Brain pericyte (primary cell): Measurements from ENCODE around the gene IFT52.

Source experiments
- DNase-seq: peaks from one replicate; pipeline ENCODE4 v3.0.0-alpha.2; 2012; ENCODE audit warnings: low read depth, low spot score

The IFT52 gene

DNA sequence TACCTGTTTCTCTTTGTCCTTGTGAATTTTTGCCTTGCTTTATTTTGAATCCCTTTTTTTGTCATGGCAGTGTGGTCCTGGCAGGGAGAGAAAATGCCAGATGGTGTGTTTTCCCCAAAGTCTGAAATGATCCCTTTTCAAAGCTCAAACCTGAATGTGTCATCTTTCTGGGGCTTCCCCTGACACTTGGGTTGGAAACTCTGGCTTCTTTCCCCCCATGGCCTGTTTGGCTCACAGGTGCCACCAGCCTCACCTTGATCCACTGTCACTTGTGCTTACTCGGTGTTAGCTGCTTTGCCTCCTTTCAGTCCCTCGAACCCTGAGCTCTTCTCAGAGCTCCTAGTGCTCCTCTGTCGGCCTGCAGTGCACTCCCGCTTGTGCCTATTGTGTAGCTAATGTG, 98.4 kb downstream of the IFT52 start:
- DNase-seq = no peak

DNA sequence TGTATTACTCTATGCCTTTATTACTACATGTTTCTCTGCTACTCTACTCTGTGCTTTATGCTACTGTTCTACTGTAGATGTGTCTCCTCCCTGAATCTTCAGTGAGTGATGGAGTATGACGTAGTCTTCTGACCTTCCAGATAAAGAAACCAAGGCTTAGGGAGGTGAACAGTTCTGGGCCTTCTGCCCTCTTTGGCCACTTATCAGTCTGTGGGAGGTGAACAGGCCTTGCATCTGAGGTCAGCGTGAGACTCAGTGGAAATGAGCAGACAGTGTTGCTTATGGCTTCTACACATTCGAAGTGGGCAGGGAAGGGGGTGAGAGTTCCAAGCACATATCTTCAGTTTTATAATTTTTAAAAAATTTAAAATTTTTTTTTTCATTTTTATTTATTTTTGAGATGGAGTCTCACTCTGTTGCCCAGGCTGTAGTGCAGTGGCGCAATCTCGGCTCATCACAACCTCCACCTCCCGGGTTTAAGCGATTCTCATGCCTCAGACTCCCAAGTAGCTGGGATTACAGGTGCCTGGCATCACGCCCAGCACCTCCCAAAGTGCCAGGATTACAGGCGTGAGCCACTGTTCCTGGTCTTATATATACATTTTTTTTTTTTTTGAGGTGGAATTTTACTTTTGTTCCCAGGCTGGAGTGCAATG, 100.3 kb downstream of the IFT52 start:
- no peak for DNase-seq

DNA sequence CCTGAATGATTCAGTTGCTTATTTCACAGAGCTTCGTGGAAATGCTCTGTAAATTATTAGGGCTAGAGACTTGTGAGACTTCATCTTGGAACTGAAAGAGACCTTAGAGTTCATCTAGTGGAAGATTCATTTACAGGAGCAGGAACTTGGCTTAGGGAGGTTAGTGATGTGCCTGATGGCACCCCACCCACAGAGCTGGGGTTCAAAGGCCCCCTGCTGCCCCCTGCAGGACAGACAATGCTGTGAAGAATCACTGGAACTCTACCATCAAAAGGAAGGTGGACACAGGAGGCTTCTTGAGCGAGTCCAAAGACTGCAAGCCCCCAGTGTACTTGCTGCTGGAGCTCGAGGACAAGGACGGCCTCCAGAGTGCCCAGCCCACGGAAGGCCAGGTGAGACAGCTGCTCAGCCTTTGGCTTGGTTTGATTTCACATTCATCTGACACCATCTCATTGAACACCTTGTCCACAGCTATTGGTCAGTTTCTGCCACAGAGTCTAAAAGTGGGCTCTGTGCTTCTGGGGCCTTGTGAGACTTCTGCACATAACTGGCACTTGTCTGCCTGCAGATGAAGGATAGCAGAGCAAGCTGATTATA, 101.3 kb downstream of the IFT52 start:
- DNase-seq = no peak

DNA sequence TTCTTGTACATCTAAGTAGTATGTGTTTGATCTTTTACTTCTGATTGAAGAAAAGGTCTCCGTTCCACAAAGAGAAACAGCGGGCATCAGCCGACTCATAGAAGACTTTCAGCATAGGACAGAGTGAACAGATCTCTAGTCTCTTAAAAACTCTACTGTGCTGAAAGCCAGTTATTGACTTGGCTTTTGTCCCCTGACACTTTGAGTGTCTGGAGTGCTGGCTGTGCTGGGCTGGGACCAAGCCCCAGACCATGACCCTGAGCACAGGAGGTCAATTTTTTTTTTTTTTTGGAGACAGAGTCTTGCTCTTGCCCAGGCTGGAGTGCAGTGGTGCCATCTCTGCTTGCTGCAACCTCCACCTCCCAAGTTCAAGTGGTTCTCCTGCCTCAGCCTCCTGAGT, 104.0 kb downstream of the IFT52 start:
- no peak for DNase-seq

DNA sequence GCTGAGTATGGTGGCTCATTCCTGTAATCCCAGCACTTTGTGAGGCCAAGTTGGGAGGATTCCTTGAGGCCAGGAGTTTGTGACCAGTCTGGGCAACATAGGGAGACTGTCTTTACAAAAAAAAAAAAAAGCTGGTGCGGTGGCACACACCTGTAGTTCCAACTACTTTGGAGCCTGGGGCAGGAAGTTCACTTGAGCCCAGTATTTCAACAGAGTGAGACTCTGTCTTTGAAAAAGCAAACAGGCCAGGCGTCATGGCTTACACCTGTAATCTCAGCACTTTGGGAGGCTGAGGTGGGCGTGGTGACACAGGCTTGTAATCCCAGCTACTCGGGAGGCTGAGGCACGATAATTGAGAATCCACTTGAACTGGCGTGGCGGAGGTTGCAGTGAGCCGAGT, 104.8 kb downstream of the IFT52 start:
- no peak for DNase-seq
